ENCODE data around the gene XPO4.

DNA sequence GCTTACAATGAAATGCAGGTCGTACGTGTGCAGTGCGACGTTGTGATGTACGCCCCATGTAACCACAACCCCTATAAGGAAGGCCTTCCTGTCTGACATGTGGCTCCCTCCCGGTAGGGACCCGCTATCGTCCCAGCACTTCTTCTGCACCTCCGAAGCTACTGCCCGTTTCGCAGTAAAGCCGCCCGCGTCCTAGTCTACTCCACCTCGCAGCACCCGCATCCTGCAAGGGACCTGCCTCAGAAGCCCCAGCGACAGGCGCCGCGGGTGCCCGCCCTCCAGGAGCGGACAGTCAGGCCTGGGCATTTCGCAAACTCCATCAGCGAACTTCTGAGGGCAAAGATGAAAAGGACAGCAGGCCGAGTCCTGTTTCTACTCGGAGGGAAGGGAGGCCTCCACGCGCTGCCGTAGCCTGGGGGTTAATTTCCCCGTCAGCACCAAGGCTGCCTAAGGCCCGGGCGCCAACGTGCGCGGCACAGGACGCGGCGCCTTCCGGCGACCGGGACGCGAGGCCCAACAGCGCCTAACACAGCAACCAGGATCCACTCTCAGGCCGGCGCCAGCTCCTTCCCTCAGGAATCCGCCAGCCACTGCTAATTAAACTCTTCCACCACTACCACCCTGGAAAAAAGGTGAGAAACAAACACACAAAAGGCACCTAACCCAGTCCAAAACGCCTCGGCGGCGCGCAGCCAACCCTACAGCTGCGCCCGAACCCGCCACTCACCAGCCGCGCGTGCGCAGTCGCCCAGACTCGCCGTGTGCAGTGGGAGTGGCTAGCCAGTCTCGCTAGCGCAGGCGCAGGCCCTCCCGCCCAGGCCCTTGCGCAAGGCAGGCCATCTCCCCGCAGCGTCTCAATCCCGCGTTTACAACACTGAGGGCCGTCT, 129.1 kb downstream of the XPO4 start, which contains the start of gene EEF1AKMT1:
- TF ChIP-seq, protein P1, sequence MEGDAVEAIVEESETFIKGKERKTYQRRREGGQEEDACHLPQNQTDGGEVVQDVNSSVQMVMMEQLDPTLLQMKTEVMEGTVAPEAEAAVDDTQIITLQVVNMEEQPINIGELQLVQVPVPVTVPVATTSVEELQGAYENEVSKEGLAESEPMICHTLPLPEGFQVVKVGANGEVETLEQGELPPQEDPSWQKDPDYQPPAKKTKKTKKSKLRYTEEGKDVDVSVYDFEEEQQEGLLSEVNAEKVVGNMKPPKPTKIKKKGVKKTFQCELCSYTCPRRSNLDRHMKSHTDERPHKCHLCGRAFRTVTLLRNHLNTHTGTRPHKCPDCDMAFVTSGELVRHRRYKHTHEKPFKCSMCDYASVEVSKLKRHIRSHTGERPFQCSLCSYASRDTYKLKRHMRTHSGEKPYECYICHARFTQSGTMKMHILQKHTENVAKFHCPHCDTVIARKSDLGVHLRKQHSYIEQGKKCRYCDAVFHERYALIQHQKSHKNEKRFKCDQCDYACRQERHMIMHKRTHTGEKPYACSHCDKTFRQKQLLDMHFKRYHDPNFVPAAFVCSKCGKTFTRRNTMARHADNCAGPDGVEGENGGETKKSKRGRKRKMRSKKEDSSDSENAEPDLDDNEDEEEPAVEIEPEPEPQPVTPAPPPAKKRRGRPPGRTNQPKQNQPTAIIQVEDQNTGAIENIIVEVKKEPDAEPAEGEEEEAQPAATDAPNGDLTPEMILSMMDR (IDR thresholded peaks at IDR 0.05): peak in 1 of 3 experiments; percentile 4
- peak; percentile 65 for TF ChIP-seq POLR2A (IDR thresholded peaks at IDR 0.05)
